SHP77 treated with DMSO at 0.1 percent for 48 hours (cell line): Measurements from ENCODE around the gene ARHGAP9.
"Not testable (repeated sequence)": the region's sequence is repeated elsewhere in the genome, so short reads cannot be mapped to it uniquely, and the experiment has no call there.

ENCODE experiments used
- DNase-seq: peaks from one replicate; lab custom pipeline; 2025; lab: John Stamatoyannopoulos, UW

The ARHGAP9 gene

DNA sequence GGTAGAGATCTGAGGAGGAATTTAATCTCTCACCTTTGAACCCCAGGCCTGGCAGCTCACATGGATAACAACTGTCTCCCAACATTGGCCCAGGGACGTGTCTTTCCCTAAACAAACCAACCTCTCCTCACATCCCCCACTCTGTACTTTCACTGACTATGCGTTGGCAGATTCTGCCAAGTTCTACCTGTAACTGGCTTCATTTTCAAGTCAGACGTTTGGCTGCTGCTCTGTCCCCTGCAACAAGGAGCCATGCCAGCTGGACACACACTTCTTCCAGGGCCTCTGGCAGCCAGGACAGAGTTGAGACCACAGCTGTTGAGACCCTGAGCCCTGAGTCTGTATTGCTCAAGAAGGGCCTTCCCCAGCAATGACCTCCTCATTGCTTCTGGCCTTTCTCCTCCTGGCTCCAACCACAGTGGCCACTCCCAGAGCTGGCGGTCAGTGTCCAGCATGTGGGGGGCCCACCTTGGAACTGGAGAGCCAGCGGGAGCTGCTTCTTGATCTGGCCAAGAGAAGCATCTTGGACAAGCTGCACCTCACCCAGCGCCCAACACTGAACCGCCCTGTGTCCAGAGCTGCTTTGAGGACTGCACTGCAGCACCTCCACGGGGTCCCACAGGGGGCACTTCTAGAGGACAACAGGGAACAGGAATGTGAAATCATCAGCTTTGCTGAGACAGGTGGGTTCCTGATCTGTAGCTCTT is 45.0 kb downstream of the ARHGAP9 start, which contains the start of gene INHBC:
Gene INHBC, plus strand, starts transcription at position 268 of the 707 bp plus-strand sequence. Its CDS starts 103 bp downstream, at position 371.
- no peak for DNase-seq

DNA sequence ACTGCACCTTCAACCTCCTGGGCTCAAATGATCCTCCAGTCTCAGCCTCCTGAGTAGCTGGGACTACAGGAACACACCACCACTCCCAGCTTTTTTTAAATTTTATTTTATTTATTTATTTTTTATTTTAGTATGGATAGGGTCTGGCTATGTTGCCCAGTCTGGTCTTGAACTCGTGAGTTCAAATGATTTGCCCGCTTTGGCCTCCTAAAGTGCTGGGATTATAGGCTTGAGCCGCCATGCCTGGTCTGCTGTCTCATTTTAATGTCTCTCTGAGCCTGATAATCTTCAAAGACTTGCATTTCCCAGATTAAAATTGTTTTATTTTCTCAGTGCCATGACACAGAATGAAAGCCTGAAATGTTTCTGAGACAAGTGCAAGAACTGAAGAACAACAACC is 46.3 kb downstream of the ARHGAP9 start:
- DNase-seq, result no peak

DNA sequence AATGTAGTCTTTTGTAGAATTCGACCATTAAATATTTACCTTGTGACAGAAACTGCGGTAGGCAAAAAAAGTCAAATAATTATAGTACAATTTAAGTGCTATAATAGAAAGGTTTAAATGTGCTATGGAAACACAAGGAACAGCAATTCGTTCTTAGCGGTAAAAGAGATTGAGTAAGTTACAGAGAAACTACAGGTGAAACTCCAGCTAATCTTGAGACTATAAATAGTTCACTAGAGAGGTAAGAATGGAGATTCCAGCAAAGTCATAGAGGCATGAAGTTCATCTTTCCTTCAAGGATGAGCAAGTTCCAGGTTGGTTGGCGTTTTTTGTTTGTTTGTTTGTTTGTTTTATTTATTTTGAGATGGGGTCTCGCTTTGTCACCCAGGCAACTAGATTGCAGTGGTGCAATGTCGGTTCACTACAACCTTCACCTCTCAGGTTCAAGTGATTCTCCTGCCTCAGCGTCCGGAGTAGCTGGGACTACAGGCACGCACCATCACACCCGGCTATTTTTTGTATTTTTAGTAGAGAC is 47.9 kb downstream of the ARHGAP9 start:
- DNase-seq, result no peak

DNA sequence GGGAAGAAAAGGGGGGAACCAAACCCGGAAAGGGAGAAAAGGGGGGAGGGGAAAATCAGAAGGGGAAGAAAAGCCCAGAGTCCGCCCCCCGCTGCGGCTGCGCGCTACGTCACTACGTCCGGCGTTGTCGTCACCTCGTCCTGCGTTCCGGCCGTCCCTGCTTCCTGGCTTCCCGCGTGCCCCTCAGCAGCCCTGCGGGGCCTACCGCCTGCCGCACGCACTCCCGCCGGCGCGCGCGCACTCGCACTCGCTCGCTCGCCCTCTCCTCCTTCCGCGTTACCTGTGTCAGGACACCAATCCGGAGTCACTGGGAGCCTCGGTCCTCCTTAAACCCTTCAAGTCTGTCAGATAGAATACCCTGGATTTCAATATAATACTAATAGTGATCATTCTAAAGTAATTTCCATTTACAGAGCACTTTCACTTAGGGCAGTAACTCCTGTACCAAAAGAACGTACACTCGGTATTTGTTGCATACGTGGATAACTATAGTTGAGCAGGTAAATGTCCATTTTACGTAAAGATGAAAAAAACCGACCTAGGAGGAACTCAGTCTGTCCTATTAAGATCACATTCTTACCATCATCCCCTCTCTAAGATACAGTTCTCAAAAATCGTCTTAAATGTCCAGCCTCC is 48.6 kb downstream of the ARHGAP9 start, which contains the start of gene R3HDM2:
Gene R3HDM2, minus strand, starts transcription at position 113 of the 636 bp plus-strand sequence. CDS start 120,615 bp downstream, outside the sequence.
- DNase-seq, result peak; percentile 90

DNA sequence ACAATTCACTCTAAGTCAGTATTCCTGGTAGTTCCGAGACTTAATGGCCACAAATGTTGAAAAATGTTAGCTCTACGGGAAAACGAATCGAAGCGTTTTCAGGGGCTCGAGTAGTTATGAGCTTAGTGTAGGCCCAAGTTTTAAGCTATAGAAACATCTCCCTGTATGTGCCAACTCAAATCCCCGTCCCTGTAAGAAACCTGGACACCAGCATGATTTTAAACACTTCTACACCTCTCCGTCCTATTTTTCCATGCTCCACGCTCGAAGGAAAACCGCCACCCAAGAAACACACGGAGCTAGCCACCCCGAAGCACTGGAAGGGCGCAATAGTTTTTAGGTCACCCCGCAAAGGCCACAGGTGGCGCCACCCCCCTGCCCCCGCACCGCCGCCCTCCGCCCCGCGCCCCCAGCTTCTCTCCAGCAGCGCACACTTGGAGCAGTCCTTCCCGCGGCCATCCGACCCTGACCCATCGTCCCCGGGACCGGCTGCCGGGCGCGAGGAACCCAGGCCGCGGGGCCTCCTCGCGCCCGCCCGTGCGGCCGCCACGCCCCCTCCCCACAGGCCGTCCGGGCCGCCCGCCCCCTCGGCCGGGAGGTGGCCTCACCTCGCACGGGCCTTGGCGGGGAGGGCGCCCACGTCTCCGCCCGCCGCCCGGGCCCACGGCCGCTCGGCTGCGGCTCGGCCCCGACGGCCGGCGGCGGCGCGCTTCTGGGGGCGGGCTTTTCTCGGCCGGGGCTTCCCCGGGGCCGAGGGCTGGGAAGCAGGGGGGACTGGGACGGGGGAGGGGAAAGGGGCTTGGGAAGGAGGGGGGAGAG is 49.3 kb downstream of the ARHGAP9 start:
- no peak for DNase-seq

DNA sequence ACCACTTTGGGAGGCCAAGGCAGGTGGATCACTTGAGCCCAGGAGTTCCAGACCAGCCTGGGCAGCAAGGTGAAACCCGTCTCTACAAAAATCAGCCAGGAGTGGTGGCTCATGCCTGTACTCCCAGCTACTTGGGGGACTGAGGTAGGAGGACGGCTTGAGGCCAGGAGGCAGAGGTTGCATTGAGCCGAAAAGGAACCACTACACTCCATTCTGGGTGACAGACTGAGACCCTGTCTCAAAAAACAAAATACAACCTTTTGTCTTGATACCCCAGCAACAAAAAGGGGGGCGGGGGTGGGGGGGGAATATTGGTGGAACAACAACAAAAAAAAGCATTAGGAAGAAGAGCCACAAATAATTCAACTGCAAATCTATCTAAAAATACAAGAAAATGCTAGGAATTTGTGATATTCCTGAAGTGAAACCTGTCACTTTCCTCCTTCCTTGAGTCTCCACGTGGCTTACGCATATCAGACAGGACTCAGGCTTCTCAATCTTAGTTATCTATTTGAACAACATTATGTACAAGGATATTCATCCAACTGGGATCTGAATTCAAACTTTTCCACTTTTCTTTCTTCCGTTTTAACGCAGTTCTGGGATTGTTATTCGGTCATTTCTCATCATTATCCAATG is 50.1 kb downstream of the ARHGAP9 start:
- no peak for DNase-seq

DNA sequence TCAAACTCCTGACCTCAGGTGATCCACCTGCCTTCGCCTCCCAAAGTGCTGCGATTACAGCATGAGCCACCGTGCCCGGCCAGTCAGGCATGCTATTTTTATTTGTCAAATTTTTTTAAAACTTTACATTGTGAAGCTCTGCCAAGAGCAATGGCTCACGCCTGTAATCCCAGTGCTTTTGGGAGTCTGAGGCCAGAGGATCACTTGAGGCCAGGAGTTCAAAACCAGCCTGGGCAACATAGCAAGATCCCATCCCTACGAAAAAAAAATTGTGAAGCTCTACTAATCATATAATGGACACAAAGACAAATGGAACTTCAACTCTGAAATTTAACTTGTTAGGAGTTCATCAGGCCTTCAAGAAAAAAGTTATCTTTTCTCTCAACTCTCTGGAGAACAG is 50.7 kb downstream of the ARHGAP9 start:
- DNase-seq, result no peak

DNA sequence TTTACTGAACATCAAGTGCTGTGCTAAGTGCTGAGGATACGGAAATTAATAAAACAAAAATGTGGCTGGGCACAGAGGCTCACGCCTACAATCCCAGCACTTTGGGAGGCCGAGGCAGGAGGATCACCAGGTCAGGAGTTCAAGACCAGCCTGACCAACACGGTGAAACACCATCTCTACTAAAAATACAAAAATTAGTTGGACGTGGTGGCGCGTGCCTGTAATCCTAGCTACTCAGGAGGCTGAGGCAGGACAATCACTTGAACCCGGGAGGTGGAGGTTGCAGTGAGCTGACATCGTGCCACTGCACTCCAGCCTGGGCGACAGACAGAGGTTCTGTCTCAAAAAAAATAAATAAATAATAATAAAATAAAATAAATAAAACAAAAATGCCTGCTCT is 52.7 kb downstream of the ARHGAP9 start:
- not testable (repeated sequence) for DNase-seq
